Common myeloid progenitor, CD34-positive (primary cell): ENCODE measurements around the gene SCGB3A2.
A peak's percentile ranks its signal among the peaks of the same experiment; 100 is the strongest.

Experiments used
- CTCF ChIA-PET: fragments of 350-600 bp; sonication (Branson Sonifier 250); formaldehyde crosslinking; loops from one replicate; lab custom pipeline; 2021; ENCODE audit warnings: antibody characterized with exemption; lab: Charles Lee
- POLR2A ChIA-PET: fragments of 350-600 bp; sonication (Branson Sonifier 250); formaldehyde crosslinking; loops from one replicate; lab custom pipeline; 2021; ENCODE audit warnings: antibody characterized with exemption; lab: Charles Lee
- DNase-seq, 3 donors: peaks; one replicate each; pipeline versions ENCODE4 v3.0.0 to v3.0.0-alpha.2; 2013
- H3K27ac ChIP-seq, 2 experiments: 1 replicate in 1 of 2; 2 replicates in 1 of 2; pipeline ENCODE4 v1.7.0; 2013; ENCODE audit warnings: inconsistent platforms in 2 of 2, low read length in 2 of 2, mild to moderate bottlenecking in 2 of 2, low read depth in 1 of 2, moderate library complexity in 1 of 2; ENCODE audit not compliant: severe bottlenecking in 2 of 2, insufficient read depth in 1 of 2, poor library complexity in 1 of 2
- H3K27me3 ChIP-seq, 5 experiments: replicated peaks in 2 of 5; 1 replicate in 3 of 5; 2 replicates in 2 of 5; pipeline versions ENCODE4 v1.6.1 to v1.7.0; 2013; ENCODE audit warnings: low read length in 4 of 5, mild to moderate bottlenecking in 2 of 5, moderate library complexity in 2 of 5, inconsistent platforms in 1 of 5; ENCODE audit not compliant: insufficient read depth in 5 of 5, control insufficient read depth in 4 of 5
- H3K36me3 ChIP-seq, 4 experiments: 1 replicate in 2 of 4; 2 replicates in 2 of 4; pipeline versions ENCODE4 v1.6.1 to v1.7.0; 2013; ENCODE audit warnings: low read length in 3 of 4, control low read depth in 1 of 4, mild to moderate bottlenecking in 1 of 4; ENCODE audit not compliant: control insufficient read depth in 4 of 4, insufficient read depth in 4 of 4
- H3K4me1 ChIP-seq, 4 experiments: 1 replicate in 3 of 4; 2 replicates in 1 of 4; pipeline versions ENCODE4 v1.6.1 to v1.7.1; 2013; ENCODE audit warnings: low read length in 3 of 4, mild to moderate bottlenecking in 3 of 4, control low read depth in 1 of 4, inconsistent platforms in 1 of 4, moderate library complexity in 1 of 4; ENCODE audit not compliant: control insufficient read depth in 4 of 4, insufficient read depth in 4 of 4; ENCODE audit errors: control extremely low read depth in 1 of 4
- H3K4me3 ChIP-seq, 7 experiments: 1 replicate in 4 of 7; 2 replicates in 3 of 7; pipeline versions ENCODE4 v1.5.1 to v1.7.0; 2013; ENCODE audit warnings: mild to moderate bottlenecking in 7 of 7, low read length in 6 of 7, moderate library complexity in 6 of 7, inconsistent platforms in 2 of 7, low read depth in 2 of 7, control low read depth in 1 of 7; ENCODE audit not compliant: insufficient read depth in 4 of 7, control insufficient read depth in 1 of 7; ENCODE audit errors: extremely low read depth in 1 of 7
- H3K9me3 ChIP-seq, 5 experiments: 1 replicate in 4 of 5; 2 replicates in 1 of 5; pipeline versions ENCODE4 v1.6.1 to v1.7.1; 2013; ENCODE audit warnings: low read length in 4 of 5, mild to moderate bottlenecking in 2 of 5, inconsistent platforms in 1 of 5, low read depth in 1 of 5, moderate library complexity in 1 of 5; ENCODE audit not compliant: control insufficient read depth in 4 of 5, insufficient read depth in 2 of 5; ENCODE audit errors: control extremely low read depth in 1 of 5
- WGBS: methylation state at CpG from one replicate; pipeline ENCODE4 v1.1.5; 2013; ENCODE audit not compliant: insufficient coverage; 5-methylcytosine and 5-hydroxymethylcytosine counted together

The SCGB3A2 gene

GRCh38 chr5:147901599-147902039, 23.1 kb downstream of the SCGB3A2 start:
- 92% methylated on average over 11 of the region's 12 CpGs for WGBS
- Histone ChIP-seq H3K27ac (no peak overlapping the region), H3K4me3 (no peak overlapping the region)

GRCh38 chr5:147902609-147903115, 24.2 kb downstream of the SCGB3A2 start:
- Histone ChIP-seq H3K4me3 (no peak overlapping the region), H3K27ac (no peak overlapping the region), H3K27me3 (no peaks in the 10 kb centered on the region), H3K36me3 (no peaks in the 10 kb centered on the region), H3K4me1 (peaks cover 0 to 1% (median 0%) of the 10 kb centered on the region in 4 experiments), H3K9me3 (no peaks in the 10 kb centered on the region)
- ChIA-PET CTCF (interaction anchor here (1.1 kb wide), 2 partner anchors 8 to 20 kb away, joined by 3 to 4 read pairs; no protein-coding TSS in a partner anchor), POLR2A (interaction anchor here (0.7 kb wide), 1 partner anchor 495 kb away, joined by 3 read pairs; no protein-coding TSS in a partner anchor)
- DNase-seq: no peak

More at GRCh38 chr5:147901599-147902039, 23.1 kb downstream of the SCGB3A2 start:
- Histone ChIP-seq H3K36me3 (no peaks in the 10 kb centered on the region), H3K27me3 (no peaks in the 10 kb centered on the region), H3K4me1 (peaks cover 0 to 1% (median 0%) of the 10 kb centered on the region in 4 experiments), H3K9me3 (no peaks in the 10 kb centered on the region)
- ChIA-PET CTCF (interaction anchor here (1.5 kb wide), 1 partner anchor 32 kb away, joined by 4 read pairs; no protein-coding TSS in a partner anchor), POLR2A (interaction anchor here (0.6 kb wide), 1 partner anchor 11 kb away, joined by 4 read pairs; no protein-coding TSS in a partner anchor)
- no peak for DNase-seq

- no peaks in the 10 kb centered on the region for H3K27me3 ChIP-seq
- H3K27ac ChIP-seq: no peak overlapping the region
- POLR2A ChIA-PET: no interaction called here
- H3K4me1 ChIP-seq: peaks cover 0 to 1% (median 0%) of the 10 kb centered on the region in 4 experiments
- H3K9me3 ChIP-seq: no peaks in the 10 kb centered on the region
- no peak overlapping the region for H3K4me3 ChIP-seq
- H3K36me3 ChIP-seq: no peaks in the 10 kb centered on the region
- 98% methylated on average over 4 of the region's 4 CpGs for WGBS
- CTCF ChIA-PET: interaction anchor here (0.6 kb wide), 1 partner anchor 455 kb away, joined by 3 read pairs; no protein-coding TSS in a partner anchor
- no peak for DNase-seq
Measured at GRCh38 chr5:147904110-147904509, 25.6 kb downstream of the SCGB3A2 start.

GRCh38 chr5:147906326-147907095, 28.0 kb downstream of the SCGB3A2 start, which contains the start of gene C5orf46:
Gene C5orf46, minus strand, starts transcription at chr5:147906538. Its CDS starts 37 bp downstream, at chr5:147906501.
- no peak for DNase-seq
- ChIA-PET POLR2A (interaction anchor here (0.5 kb wide), 1 partner anchor 10 kb away, joined by 3 read pairs; no protein-coding TSS in a partner anchor), CTCF (no interaction called here)
- H3K4me3 ChIP-seq: no peak within 1 kb of the TSS
- no peak within 1 kb of the TSS for H3K27ac ChIP-seq
- no peaks in the 10 kb centered on the region for H3K27me3 ChIP-seq
- no peaks in the 10 kb centered on the region for H3K9me3 ChIP-seq
- no peaks in the 10 kb centered on the region for H3K36me3 ChIP-seq
- H3K4me1 ChIP-seq: peaks cover 0 to 4% (median 1%) of the 10 kb centered on the region in 4 experiments
- WGBS: 78% methylated on average over 8 of the region's 8 CpGs

GRCh38 chr5:147911427-147911826, 32.9 kb downstream of the SCGB3A2 start:
- H3K36me3 ChIP-seq: no peaks in the 10 kb centered on the region
- POLR2A ChIA-PET: no interaction called here
- peaks cover 0 to 5% (median 0%) of the 10 kb centered on the region in 5 experiments for H3K9me3 ChIP-seq
- DNase-seq: peak in 1 of 3 donors; percentile 17
- 72% methylated on average over 4 of the region's 6 CpGs for WGBS
- no peaks in the 10 kb centered on the region for H3K27me3 ChIP-seq
- H3K4me3 ChIP-seq: no peak overlapping the region
- H3K4me1 ChIP-seq: peaks cover 0 to 13% (median 3%) of the 10 kb centered on the region in 4 experiments
- no peak overlapping the region for H3K27ac ChIP-seq
- CTCF ChIA-PET: interaction anchor here (0.8 to 1.7 kb wide), 5 partner anchors 9 to 23 kb away, joined by 4 to 6 read pairs (median 5); no protein-coding TSS in a partner anchor

GRCh38 chr5:147912011-147912410, 33.5 kb downstream of the SCGB3A2 start:
- Histone ChIP-seq H3K9me3 (peaks cover 0 to 5% (median 0%) of the 10 kb centered on the region in 5 experiments), H3K4me3 (no peak overlapping the region), H3K36me3 (no peaks in the 10 kb centered on the region), H3K4me1 (peaks cover 0 to 13% (median 3%) of the 10 kb centered on the region in 4 experiments), H3K27ac (no peak overlapping the region), H3K27me3 (no peaks in the 10 kb centered on the region)
- peak; percentile 19 to 91 (median 86) for DNase-seq
- CTCF ChIA-PET: interaction anchor here (0.8 to 1.5 kb wide), 4 partner anchors 16 to 54 kb away, joined by 3 to 6 read pairs (median 4); no protein-coding TSS in a partner anchor
- WGBS: no CpG with 5 or more reads among the region's 1 CpG
- POLR2A ChIA-PET: interaction anchor here (0.6 kb wide), 1 partner anchor 11 kb away, joined by 4 read pairs; no protein-coding TSS in a partner anchor
